HCT116 (cell line): ENCODE measurements around the gene NTNG1.

ENCODE experiments used
- ATF3 ChIP-seq: IDR thresholded peaks from 2 replicates; pipeline ENCODE4 v1.6.1; 2012
- CBX3 ChIP-seq: IDR thresholded peaks from 2 replicates; pipeline ENCODE4 v1.6.1; 2012; ENCODE audit warnings: low read depth
- CTCF ChIP-seq, 3 experiments: fragments of 200-600 bp in 1 of 3; sonication (generic) in 1 of 3; IDR thresholded peaks in 2 of 3; conservative IDR thresholded peaks in 1 of 3; 2 replicates each; pipeline ENCODE4 v1.5.1; 2012 to 2017; ENCODE audit warnings: low read depth in 2 of 3, low read length in 2 of 3, antibody characterized with exemption in 1 of 3, borderline replicate concordance in 1 of 3, control low read depth in 1 of 3, mild to moderate bottlenecking in 1 of 3, mixed read lengths in 1 of 3, mixed run types in 1 of 3, moderate library complexity in 1 of 3; ENCODE audit not compliant: insufficient read depth in 1 of 3
- EZH2 ChIP-seq: fragments of 200-600 bp; sonication (generic); IDR thresholded peaks from 2 replicates; pipeline ENCODE4 v1.6.1; 2017; ENCODE audit warnings: antibody characterized with exemption, mixed run types
- EZH2phosphoT487 ChIP-seq: fragments of 200-600 bp; IDR thresholded peaks from 2 replicates; pipeline ENCODE4 v1.6.1; 2018; ENCODE audit warnings: antibody characterized with exemption, borderline replicate concordance
- JUND ChIP-seq: IDR thresholded peaks from 2 replicates; pipeline ENCODE4 v1.6.1; 2012
- MAX ChIP-seq: IDR thresholded peaks from 2 replicates; pipeline ENCODE4 v1.6.1; 2012
- POLR2A ChIP-seq: IDR thresholded peaks from 2 replicates; pipeline ENCODE4 v1.7.0; 2011; ENCODE audit warnings: borderline replicate concordance; ENCODE audit not compliant: insufficient read depth, insufficient read length; ENCODE audit errors: extremely low read depth
- POLR2AphosphoS5 ChIP-seq: IDR thresholded peaks from 2 replicates; pipeline ENCODE4 v1.6.1; 2011; ENCODE audit warnings: mild to moderate bottlenecking, low read depth, low read length, moderate library complexity
- TCF7L2 ChIP-seq: IDR thresholded peaks from 2 replicates; pipeline ENCODE4 v1.7.0; 2011; ENCODE audit warnings: borderline replicate concordance, inconsistent platforms; ENCODE audit not compliant: insufficient read depth, insufficient read length; ENCODE audit errors: extremely low read depth
- YY1 ChIP-seq: IDR thresholded peaks from 2 replicates; pipeline ENCODE4 v1.6.1; 2011; ENCODE audit warnings: low read length, low read depth, moderate library complexity, mild to moderate bottlenecking; ENCODE audit not compliant: insufficient replicate concordance; ENCODE audit errors: extremely low read depth

- no peak for TF ChIP-seq POLR2A
- TF ChIP-seq JUND: no peak
- TF ChIP-seq CTCF (IDR thresholded peaks at IDR 0.05 in 2 of 3, conservative IDR thresholded peaks at IDR 0.05 in 1 of 3; ENCODE audit: borderline replicate concordance in 1 of 3, insufficient read depth in 1 of 3, low read depth in 2 of 3, low read length in 2 of 3): no peak
- no peak for TF ChIP-seq MAX
- TF ChIP-seq EZH2phosphoT487: no peak
- TF ChIP-seq POLR2AphosphoS5: no peak
- no peak for TF ChIP-seq ATF3
- TF ChIP-seq EZH2: no peak
- TF ChIP-seq YY1: no peak
- no peak for TF ChIP-seq TCF7L2
- no peak for TF ChIP-seq CBX3
Measured at GRCh38 chr1:107123741-107124140, 17.1 kb upstream of the NTNG1 start.
